Keratinocyte (primary cell): ENCODE measurements around the gene AQP7.
"Not testable (repeated sequence)": the region's sequence is repeated elsewhere in the genome, so short reads cannot be mapped to it uniquely, and the experiment has no call there.

Experiments used
- CTCF ChIP-seq, 3 experiments: IDR thresholded peaks in 1 of 3; conservative IDR thresholded peaks in 1 of 3; optimal IDR thresholded peaks in 1 of 3; 2 replicates in 2 of 3; 3 replicates in 1 of 3; pipeline versions ENCODE3 to v1.5.1; 2011; ENCODE audit warnings: low read length in 3 of 3, mild to moderate bottlenecking in 3 of 3, moderate library complexity in 2 of 3, control low read depth in 1 of 3, inconsistent platforms in 1 of 3; ENCODE audit not compliant: insufficient read depth in 2 of 3; ENCODE audit errors: extremely low read depth in 1 of 3
- EZH2 ChIP-seq: IDR thresholded peaks from one replicate; pipeline ENCODE4 v1.6.1; 2012; ENCODE audit warnings: inconsistent platforms, mild to moderate bottlenecking, low read length, moderate library complexity

DNA sequence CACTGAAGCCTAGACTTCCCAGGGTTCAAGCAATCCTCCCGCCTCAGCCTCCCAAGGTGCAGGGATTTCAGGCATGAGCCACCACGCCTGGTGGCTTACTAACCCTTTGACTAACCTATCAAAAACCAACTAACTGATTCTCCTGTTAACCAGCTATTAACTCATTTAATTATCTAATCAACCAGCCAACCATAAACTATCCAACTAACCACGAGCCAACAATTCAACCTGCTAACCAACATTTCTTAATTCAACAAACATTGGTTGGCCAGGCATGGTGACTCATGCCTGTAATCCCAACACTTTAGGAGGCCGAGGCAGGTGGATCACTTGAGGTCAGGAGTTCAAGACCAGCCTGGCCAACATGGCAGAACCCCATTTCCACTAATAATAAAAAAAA is 3.3 kb downstream of the AQP7 start:
- not testable (repeated sequence) for TF ChIP-seq CTCF (optimal IDR thresholded peaks at IDR 0.05 in 1 of 3, IDR thresholded peaks at IDR 0.05 in 1 of 3, conservative IDR thresholded peaks at IDR 0.05 in 1 of 3; ENCODE audit: extremely low read depth in 1 of 3, insufficient read depth in 2 of 3, low read length in 3 of 3); EZH2
